Measurements from ENCODE around the gene MTTP. TPM values are rescaled to one million over a fixed set of nuclear protein-coding genes. Genes with fewer than 3 reads are reported as not detected.

Gene MTTP
- total RNA-seq, 1 donor from 2014 or later, result not detected

DNA sequence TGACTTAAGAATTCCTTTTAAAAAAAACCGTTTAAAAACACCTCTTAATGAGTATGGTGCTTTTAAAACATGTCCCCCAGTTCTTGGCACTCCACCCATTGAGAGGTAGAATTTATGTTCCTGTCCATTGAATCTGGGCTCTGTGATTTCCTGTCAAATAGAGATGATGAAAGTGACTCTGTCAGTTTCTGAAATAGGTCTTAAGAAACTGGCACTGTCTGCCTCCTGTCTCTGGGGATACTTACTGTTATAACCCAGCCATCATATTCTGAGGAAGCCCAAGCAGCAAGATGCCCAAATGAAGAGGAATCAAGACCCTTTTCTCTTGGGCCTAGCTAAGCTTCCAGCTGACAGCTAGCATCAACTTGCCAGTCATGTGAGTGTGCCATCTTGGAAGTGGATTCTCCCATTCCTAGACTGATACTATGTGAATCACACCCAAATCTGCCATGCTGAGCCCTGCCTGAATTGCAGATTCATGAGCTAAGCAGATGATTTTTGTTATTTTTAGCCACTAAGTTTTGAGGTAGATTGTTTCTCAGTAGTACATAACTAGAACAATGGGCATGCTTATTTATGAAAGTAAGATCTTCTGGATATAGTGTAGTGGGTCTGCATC lies 60.2 kb downstream of the MTTP start:
- peaks cover 6% of the 10 kb centered on the region for H3K4me1 Mint-ChIP-seq (ENCODE audit: low read depth)
- no peak overlapping the region for H3K27ac Mint-ChIP-seq
- H3K9me3 Mint-ChIP-seq, result no peaks in the 10 kb centered on the region
- no peak for DNase-seq (ENCODE audit: low spot score)
- intact Hi-C loops (cut with micrococcal nuclease), result no loop called here
- peaks cover 4% of the 10 kb centered on the region for H3K27me3 Mint-ChIP-seq (ENCODE audit: insufficient read depth)
- no peaks in the 10 kb centered on the region for H3K36me3 Mint-ChIP-seq (ENCODE audit: low read depth)
- no peak overlapping the region for H3K4me3 Mint-ChIP-seq

DNA sequence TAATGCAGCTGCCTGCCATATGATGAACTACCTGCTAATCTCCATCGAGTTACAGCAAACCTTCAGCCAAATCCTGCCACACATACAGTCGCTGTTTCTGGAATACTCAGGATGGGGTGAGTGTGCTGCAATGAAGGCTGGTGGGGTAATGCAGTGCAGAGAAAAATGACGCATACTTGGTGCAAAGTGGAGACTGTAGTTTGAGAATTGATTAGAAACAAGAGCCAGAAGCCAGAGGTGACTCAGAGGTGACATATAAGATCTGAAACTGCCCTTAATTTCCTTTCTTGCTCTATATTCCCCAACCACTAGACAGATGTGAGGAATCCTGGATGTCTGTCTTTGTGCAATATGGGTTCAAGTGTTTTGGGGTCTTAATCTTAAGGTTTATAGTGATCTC lies 61.0 kb downstream of the MTTP start:
- no peaks in the 10 kb centered on the region for H3K9me3 Mint-ChIP-seq
- H3K27ac Mint-ChIP-seq, result no peak overlapping the region
- intact Hi-C loops (cut with micrococcal nuclease), result no loop called here
- no peak for DNase-seq (ENCODE audit: low spot score)
- no peaks in the 10 kb centered on the region for H3K4me1 Mint-ChIP-seq (ENCODE audit: low read depth)
- no peaks in the 10 kb centered on the region for H3K36me3 Mint-ChIP-seq (ENCODE audit: low read depth)
- H3K27me3 Mint-ChIP-seq (ENCODE audit: insufficient read depth), result peaks cover 4% of the 10 kb centered on the region
- H3K4me3 Mint-ChIP-seq, result no peak overlapping the region

DNA sequence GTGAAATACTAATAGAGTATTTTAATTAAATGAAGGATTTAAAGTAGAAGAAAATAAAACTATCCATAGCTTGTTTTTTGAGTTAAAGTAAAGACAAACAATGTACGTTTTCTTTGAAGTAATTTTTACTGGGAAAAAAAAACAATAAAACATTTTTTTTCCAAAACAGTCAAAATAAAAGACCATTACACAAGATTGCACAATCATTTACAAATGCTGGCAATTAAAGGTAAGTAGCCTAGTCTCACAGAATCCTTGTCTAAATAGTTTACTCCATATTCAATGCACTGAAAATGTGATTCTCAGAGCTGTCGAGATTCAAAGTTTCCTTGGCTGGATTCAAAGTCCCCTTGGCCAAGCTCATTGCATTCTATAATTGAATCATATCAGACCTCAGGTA lies 61.8 kb downstream of the MTTP start:
- H3K27ac Mint-ChIP-seq, result no peak overlapping the region
- no peak for DNase-seq (ENCODE audit: low spot score)
- no peaks in the 10 kb centered on the region for H3K9me3 Mint-ChIP-seq
- H3K36me3 Mint-ChIP-seq (ENCODE audit: low read depth), result no peaks in the 10 kb centered on the region
- intact Hi-C loops (cut with micrococcal nuclease), result no loop called here
- H3K4me1 Mint-ChIP-seq (ENCODE audit: low read depth), result no peaks in the 10 kb centered on the region
- peaks cover 2% of the 10 kb centered on the region for H3K27me3 Mint-ChIP-seq (ENCODE audit: insufficient read depth)
- H3K4me3 Mint-ChIP-seq, result no peak overlapping the region

DNA sequence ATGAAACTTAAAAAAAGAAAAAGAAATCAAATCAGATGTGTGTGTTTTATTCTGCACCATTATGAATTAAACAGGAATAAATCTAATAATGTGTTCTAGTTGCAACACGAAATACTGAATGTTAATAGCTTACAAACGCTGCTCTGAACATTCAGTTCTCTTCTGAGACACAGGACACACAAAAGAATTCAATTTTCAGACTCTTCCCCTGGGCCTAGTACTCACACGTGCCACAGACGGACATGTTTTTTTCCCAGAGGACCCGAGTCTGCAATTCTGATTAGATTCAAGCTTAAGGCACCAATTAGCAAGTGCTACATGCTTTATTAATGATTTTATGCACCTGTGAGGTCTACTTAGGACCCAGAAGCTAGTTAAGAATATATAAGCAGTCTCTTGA lies 62.5 kb downstream of the MTTP start:
- H3K4me1 Mint-ChIP-seq (ENCODE audit: low read depth), result no peaks in the 10 kb centered on the region
- no peaks in the 10 kb centered on the region for H3K36me3 Mint-ChIP-seq (ENCODE audit: low read depth)
- peaks cover 2% of the 10 kb centered on the region for H3K27me3 Mint-ChIP-seq (ENCODE audit: insufficient read depth)
- no peak overlapping the region for H3K27ac Mint-ChIP-seq
- H3K4me3 Mint-ChIP-seq, result no peak overlapping the region
- H3K9me3 Mint-ChIP-seq, result no peaks in the 10 kb centered on the region
- DNase-seq (ENCODE audit: low spot score), result no peak
- intact Hi-C loops (cut with micrococcal nuclease), result no loop called here

DNA sequence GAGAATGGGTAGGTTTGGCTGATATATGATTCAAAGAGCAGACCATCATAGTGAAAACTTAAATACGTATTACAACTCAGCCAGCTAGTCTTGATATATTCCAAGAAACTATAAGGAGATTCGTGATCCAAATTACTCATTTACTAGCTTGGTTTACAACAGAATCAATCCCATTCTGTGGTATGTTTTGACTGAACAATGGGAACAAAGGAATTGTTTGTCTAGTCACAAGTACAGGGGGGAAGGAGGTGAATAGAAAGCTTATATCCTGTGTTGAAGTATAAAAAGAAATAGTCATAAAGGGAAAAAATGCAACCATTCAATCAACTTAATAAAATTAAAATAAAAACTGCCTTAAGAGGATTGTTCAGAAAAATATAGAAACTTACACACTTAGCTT lies 66.1 kb downstream of the MTTP start:
- Mint-ChIP-seq H3K4me3 (no peak overlapping the region), H3K4me1 (ENCODE audit: low read depth) (no peaks in the 10 kb centered on the region), H3K27ac (no peak overlapping the region), H3K9me3 (no peaks in the 10 kb centered on the region), H3K27me3 (ENCODE audit: insufficient read depth) (peaks cover 3% of the 10 kb centered on the region), H3K36me3 (ENCODE audit: low read depth) (no peaks in the 10 kb centered on the region)
- intact Hi-C loops (cut with micrococcal nuclease), result no loop called here
- no peak for DNase-seq (ENCODE audit: low spot score)

DNA sequence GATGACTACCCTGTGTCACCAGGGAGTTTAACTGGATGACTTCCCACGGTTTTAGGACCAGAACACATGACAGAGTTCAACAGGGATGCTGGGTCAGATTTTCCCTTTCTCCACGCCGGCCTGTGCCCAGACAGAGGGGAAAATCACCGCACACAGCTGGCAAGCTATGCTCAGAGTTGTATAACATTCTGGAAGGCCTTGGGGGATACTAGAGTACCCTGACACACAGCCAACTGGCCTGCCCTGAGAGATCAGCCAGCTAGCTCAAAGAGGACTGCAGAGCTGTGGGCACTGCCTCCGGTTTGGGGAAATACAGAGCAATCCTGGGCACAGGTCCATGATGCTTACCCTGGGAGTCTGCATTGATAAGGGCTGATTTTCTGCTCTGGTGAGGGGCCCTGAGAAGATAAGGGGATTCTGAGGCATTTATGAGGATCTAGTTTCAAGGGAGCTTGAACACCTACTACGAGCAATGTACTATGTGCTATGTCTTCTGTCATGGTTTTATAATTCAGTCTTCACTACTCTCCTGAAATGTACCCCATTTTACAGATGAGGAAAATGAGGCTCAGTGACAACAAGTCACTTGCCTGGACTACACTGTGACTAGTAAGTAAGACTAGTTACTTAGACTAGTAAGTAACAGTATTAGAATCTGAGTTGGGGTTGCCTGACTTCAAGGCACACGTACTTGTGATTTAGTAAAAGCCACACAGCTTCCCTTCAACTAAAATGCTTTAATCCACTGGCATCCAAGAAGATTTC lies 68.3 kb downstream of the MTTP start:
- Mint-ChIP-seq H3K27ac (no peak overlapping the region), H3K27me3 (ENCODE audit: insufficient read depth) (peaks cover 3% of the 10 kb centered on the region), H3K4me1 (ENCODE audit: low read depth) (no peaks in the 10 kb centered on the region), H3K9me3 (no peaks in the 10 kb centered on the region), H3K4me3 (no peak overlapping the region), H3K36me3 (ENCODE audit: low read depth) (no peaks in the 10 kb centered on the region)
- DNase-seq (ENCODE audit: low spot score), result no peak
- intact Hi-C loops (cut with micrococcal nuclease), result no loop called here

DNA sequence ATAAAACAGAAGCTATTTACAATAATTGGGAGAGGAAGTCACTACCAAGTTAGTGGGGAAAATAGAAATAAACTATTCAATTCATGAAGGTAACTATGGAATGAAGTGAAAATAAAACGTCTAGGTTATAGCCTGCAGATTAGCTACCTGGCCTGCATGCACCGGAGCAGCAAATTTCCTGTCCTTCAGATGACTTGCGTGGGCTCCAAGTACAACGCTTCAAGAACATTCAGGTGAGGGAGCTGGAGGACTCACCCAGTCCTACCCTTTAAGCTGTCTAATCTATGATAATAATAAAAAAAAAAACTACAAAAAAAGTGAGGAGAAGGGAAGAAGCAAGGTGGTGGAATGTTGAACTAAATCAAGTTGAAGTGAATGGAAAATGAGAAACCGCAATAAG lies 69.8 kb downstream of the MTTP start:
- no peak for DNase-seq (ENCODE audit: low spot score)
- intact Hi-C loops (cut with micrococcal nuclease), result no loop called here
- Mint-ChIP-seq H3K4me1 (ENCODE audit: low read depth) (no peaks in the 10 kb centered on the region), H3K36me3 (ENCODE audit: low read depth) (no peaks in the 10 kb centered on the region), H3K27me3 (ENCODE audit: insufficient read depth) (peaks cover 3% of the 10 kb centered on the region), H3K4me3 (no peak overlapping the region), H3K9me3 (no peaks in the 10 kb centered on the region), H3K27ac (no peak overlapping the region)

DNA sequence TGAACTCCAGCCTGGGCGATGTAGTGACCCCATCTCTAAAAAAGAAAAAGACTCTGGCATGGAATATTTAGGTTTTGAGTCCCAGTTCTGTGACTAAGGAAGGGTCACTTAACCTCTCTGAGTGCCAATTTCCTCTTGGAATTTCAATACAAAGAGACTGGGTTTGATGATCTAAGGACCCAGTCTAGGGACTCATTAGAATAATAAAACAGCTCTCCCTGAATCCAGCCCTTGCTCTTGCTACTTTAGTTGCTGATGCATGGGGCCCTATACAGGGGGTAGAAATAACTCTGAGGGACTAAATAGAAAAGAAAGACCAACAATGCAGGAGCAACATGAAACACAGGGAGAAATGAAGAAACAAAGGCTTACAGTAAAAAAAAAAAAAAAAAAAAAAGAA lies 70.4 kb downstream of the MTTP start:
- H3K27me3 Mint-ChIP-seq (ENCODE audit: insufficient read depth), result peaks cover 3% of the 10 kb centered on the region
- no peaks in the 10 kb centered on the region for H3K4me1 Mint-ChIP-seq (ENCODE audit: low read depth)
- H3K9me3 Mint-ChIP-seq, result no peaks in the 10 kb centered on the region
- intact Hi-C loops (cut with micrococcal nuclease), result no loop called here
- no peak overlapping the region for H3K4me3 Mint-ChIP-seq
- DNase-seq (ENCODE audit: low spot score), result no peak
- no peaks in the 10 kb centered on the region for H3K36me3 Mint-ChIP-seq (ENCODE audit: low read depth)
- no peak overlapping the region for H3K27ac Mint-ChIP-seq

DNA sequence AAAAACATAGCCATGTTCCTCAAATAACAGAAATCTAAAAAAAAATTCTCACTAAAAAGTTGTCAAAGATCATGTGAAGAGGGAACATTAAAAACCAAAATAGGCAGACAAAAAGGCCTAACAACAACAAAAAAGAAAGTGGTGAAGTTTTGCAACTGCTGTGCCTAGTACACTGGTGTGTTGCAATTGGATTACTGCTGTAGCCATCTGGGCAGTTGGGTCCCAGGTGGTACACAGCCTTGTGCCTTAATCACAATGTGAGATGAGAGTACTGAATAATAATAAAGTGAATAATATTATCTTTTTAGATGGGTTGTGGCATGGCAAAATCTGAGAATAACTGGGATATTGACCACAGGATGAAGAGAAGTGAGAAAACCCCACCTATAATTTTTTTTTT lies 71.0 kb downstream of the MTTP start:
- Mint-ChIP-seq H3K4me3 (no peak overlapping the region), H3K27ac (no peak overlapping the region), H3K27me3 (ENCODE audit: insufficient read depth) (peaks cover 3% of the 10 kb centered on the region), H3K4me1 (ENCODE audit: low read depth) (no peaks in the 10 kb centered on the region), H3K9me3 (no peaks in the 10 kb centered on the region), H3K36me3 (ENCODE audit: low read depth) (no peaks in the 10 kb centered on the region)
- DNase-seq (ENCODE audit: low spot score), result no peak
- intact Hi-C loops (cut with micrococcal nuclease), result no loop called here

DNA sequence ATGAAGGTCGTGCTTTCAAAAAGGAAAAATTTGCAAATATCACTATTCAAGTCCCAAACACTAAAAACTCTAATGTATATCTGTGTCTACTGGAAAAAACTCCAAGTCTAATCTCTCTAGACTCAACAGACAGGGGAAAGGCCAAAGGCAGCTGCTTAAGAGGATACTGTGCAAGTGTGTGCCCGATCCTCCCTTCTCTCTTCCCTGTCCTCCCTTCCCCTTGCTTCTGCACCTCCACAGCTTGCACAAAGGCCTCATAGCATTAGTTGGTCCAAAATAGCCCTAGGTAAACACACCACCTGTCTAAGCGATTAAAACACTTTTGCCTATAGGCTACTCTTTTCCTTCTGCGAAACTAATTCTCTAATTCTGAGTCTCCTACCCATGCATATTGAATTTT lies 72.4 kb downstream of the MTTP start:
- intact Hi-C loops (cut with micrococcal nuclease), result no loop called here
- Mint-ChIP-seq H3K27me3 (ENCODE audit: insufficient read depth) (peaks cover 2% of the 10 kb centered on the region), H3K9me3 (no peaks in the 10 kb centered on the region), H3K27ac (no peak overlapping the region), H3K4me3 (no peak overlapping the region), H3K4me1 (ENCODE audit: low read depth) (no peaks in the 10 kb centered on the region), H3K36me3 (ENCODE audit: low read depth) (no peaks in the 10 kb centered on the region)
- no peak for DNase-seq (ENCODE audit: low spot score)

DNA sequence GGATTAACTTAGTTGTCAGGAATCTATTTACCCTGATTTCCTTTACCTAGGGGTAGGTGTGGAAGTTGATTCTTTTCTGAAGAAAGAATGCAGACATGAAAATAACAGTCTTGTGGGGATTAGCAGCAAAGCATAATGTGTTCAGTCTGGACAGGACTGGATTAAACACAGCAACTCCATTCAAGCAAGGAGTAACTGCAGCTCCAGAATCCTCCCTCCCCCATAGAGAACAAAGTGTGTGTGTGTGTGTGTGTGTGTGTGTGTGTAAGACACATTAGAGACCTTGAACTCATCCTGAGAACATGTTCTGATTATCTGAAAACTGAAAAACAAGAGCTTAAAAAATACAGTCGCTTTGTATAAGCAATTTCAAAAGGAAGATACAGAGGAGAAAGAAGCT lies 73.7 kb downstream of the MTTP start:
- H3K27ac Mint-ChIP-seq, result no peak overlapping the region
- intact Hi-C loops (cut with micrococcal nuclease), result no loop called here
- H3K27me3 Mint-ChIP-seq (ENCODE audit: insufficient read depth), result no peaks in the 10 kb centered on the region
- no peak overlapping the region for H3K4me3 Mint-ChIP-seq
- no peaks in the 10 kb centered on the region for H3K9me3 Mint-ChIP-seq
- DNase-seq (ENCODE audit: low spot score), result no peak
- H3K36me3 Mint-ChIP-seq (ENCODE audit: low read depth), result no peaks in the 10 kb centered on the region
- no peaks in the 10 kb centered on the region for H3K4me1 Mint-ChIP-seq (ENCODE audit: low read depth)

DNA sequence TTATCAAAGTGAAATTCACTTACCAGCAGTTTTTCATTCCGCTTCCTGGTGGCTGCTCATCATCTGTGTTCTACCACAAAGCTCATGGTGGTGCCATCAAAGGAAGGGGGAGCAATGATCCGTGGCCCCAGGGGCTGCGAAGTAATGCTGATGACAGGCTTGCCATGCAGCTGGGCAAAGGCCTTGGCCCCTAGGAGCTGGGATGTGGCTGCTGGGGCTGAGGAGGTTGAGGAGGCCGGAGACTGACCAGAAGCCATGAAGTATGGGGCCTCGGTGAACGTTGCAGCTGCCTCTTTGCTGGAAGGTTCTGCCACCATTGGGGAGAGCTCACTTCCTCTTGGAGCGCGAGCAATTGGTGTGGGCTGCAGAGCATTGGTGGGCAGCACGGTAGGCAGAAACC lies 74.6 kb downstream of the MTTP start:
- H3K9me3 Mint-ChIP-seq, result no peaks in the 10 kb centered on the region
- intact Hi-C loops (cut with micrococcal nuclease), result no loop called here
- H3K27me3 Mint-ChIP-seq (ENCODE audit: insufficient read depth), result no peaks in the 10 kb centered on the region
- no peak for DNase-seq (ENCODE audit: low spot score)
- H3K27ac Mint-ChIP-seq, result no peak overlapping the region
- no peaks in the 10 kb centered on the region for H3K4me1 Mint-ChIP-seq (ENCODE audit: low read depth)
- H3K36me3 Mint-ChIP-seq (ENCODE audit: low read depth), result no peaks in the 10 kb centered on the region
- no peak overlapping the region for H3K4me3 Mint-ChIP-seq

DNA sequence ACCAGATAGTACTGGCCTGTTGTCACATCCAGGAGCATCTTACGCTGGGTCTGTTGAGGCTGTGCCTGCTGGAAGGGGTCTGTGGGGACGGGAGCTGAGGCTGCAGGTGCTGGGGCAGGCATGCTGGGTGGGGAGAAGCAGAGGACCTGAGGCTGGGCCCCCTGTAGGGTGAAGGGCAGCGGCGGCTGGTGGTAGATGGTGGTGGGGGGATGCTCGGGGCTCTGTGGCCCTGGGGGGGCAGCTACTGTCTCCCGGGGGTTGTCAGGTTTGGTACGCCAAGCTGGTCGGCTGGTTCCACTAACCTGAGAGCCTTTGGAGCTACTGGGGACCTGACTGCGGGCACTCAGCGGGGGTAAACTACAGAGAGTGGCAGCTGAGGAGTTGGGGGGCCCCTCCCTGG lies 75.2 kb downstream of the MTTP start:
- Mint-ChIP-seq H3K4me1 (ENCODE audit: low read depth) (no peaks in the 10 kb centered on the region), H3K27ac (no peak overlapping the region), H3K9me3 (no peaks in the 10 kb centered on the region), H3K4me3 (no peak overlapping the region), H3K36me3 (ENCODE audit: low read depth) (no peaks in the 10 kb centered on the region), H3K27me3 (ENCODE audit: insufficient read depth) (no peaks in the 10 kb centered on the region)
- intact Hi-C loops (cut with micrococcal nuclease), result no loop called here
- no peak for DNase-seq (ENCODE audit: low spot score)

Data from activated T-helper 1 cell treated with anti-CD3 and anti-CD28 coated beads, Interleukin-12 subunit alpha, Interleukin-12 subunit beta, Interleukin-2, Interleukin-4 antibody, amounts not matched to agents 30 ng/mL and 10 ng/mL and 1 ng/mL, durations not matched to agents 14 hours and 24 hours and 36 hours (primary cell).